ENCODE data around the gene ZKSCAN1. TPM values are rescaled to one million over a fixed set of nuclear protein-coding genes. Genes with fewer than 3 reads are reported as not detected.
"Not testable (repeated sequence)": the region's sequence is repeated elsewhere in the genome, so short reads cannot be mapped to it uniquely, and the experiment has no call there.

The ZKSCAN1 gene
- 22.5 and 32.1 TPM in 2 replicates for total RNA-seq (2014; rRNA removed; shearing (Covaris generic))

- DNase-seq (ENCODE audit: low spot score) = peak; percentile 94
These were observed at the start of gene ZKSCAN1 for GRCh38 chr7:100015232-100016214. TSS of gene ZKSCAN1 (plus strand) at chr7:100015596. CDS start at chr7:100023507, 7,911 bp downstream.

GRCh38 chr7:99969298-99969697 lies 46.1 kb upstream of the ZKSCAN1 start:
- no peak for DNase-seq (ENCODE audit: low spot score)

GRCh38 chr7:99969813-99970212 lies 45.6 kb upstream of the ZKSCAN1 start:
- not testable (repeated sequence) for DNase-seq (ENCODE audit: low spot score)

GRCh38 chr7:99971242-99971641 lies 44.2 kb upstream of the ZKSCAN1 start:
- no peak for DNase-seq (ENCODE audit: low spot score)

- DNase-seq (ENCODE audit: low spot score) = not testable (repeated sequence)
These were observed 41.6 kb upstream of the ZKSCAN1 start for GRCh38 chr7:99973817-99974216.

GRCh38 chr7:99974681-99975080 lies 40.7 kb upstream of the ZKSCAN1 start:
- DNase-seq (ENCODE audit: low spot score) = no peak

GRCh38 chr7:99975782-99976521 lies 39.4 kb upstream of the ZKSCAN1 start, which contains the start of gene AZGP1:
TSS of gene AZGP1 (minus strand) at chr7:99976031. CDS start at chr7:99976020, 11 bp downstream.
- peak; percentile 80 for DNase-seq (ENCODE audit: low spot score)

- DNase-seq (ENCODE audit: low spot score) = no peak
These were observed 38.8 kb upstream of the ZKSCAN1 start for GRCh38 chr7:99976626-99977025.

- peak; percentile 54 for DNase-seq (ENCODE audit: low spot score)
These were observed 35.6 kb upstream of the ZKSCAN1 start for GRCh38 chr7:99979814-99980225.

GRCh38 chr7:99980448-99980872 lies 34.9 kb upstream of the ZKSCAN1 start:
- DNase-seq (ENCODE audit: low spot score) = not testable (repeated sequence)

GRCh38 chr7:99981066-99981465 lies 34.3 kb upstream of the ZKSCAN1 start:
- not testable (repeated sequence) for DNase-seq (ENCODE audit: low spot score)

GRCh38 chr7:99984593-99984992 lies 30.8 kb upstream of the ZKSCAN1 start:
- no peak for DNase-seq (ENCODE audit: low spot score)

- not testable (repeated sequence) for DNase-seq (ENCODE audit: low spot score)
These were observed 28.1 kb upstream of the ZKSCAN1 start for GRCh38 chr7:99987306-99987705.

GRCh38 chr7:99987846-99988245 lies 27.6 kb upstream of the ZKSCAN1 start:
- DNase-seq (ENCODE audit: low spot score) = no peak

- no peak for DNase-seq (ENCODE audit: low spot score)
These were observed 24.9 kb upstream of the ZKSCAN1 start for GRCh38 chr7:99990460-99990852.

- DNase-seq (ENCODE audit: low spot score) = not testable (repeated sequence)
These were observed 23.9 kb upstream of the ZKSCAN1 start for GRCh38 chr7:99991543-99991942.

GRCh38 chr7:99992330-99993038 lies 22.9 kb upstream of the ZKSCAN1 start:
- DNase-seq (ENCODE audit: low spot score) = no peak

- DNase-seq (ENCODE audit: low spot score) = no peak
These were observed 20.6 kb upstream of the ZKSCAN1 start for GRCh38 chr7:99994819-99995218.

- DNase-seq (ENCODE audit: low spot score) = no peak
These were observed 18.4 kb upstream of the ZKSCAN1 start for GRCh38 chr7:99996755-99997544.

GRCh38 chr7:99997545-99998137 lies 17.8 kb upstream of the ZKSCAN1 start:
- DNase-seq (ENCODE audit: low spot score) = peak; percentile 72
